HG03354 (cell line): Measurements from ENCODE around the gene FUNDC2.

Experiments
- ATAC-seq: cut with Tn5 transposase; IDR thresholded peaks from one replicate; pipeline ENCODE4 v1.9.1; 2021; ENCODE audit warnings: mild to moderate bottlenecking; ENCODE audit not compliant: unreplicated experiment, poor library complexity, severe bottlenecking

Gene FUNDC2

GRCh38 chrX:155065035-155065734 lies 38.5 kb downstream of the FUNDC2 start:
- no peak for ATAC-seq

GRCh38 chrX:155068165-155068564 lies 41.5 kb downstream of the FUNDC2 start:
- ATAC-seq: no peak

- ATAC-seq: no peak
These were observed 42.8 kb downstream of the FUNDC2 start for GRCh38 chrX:155069414-155069813.

GRCh38 chrX:155070038-155070437 lies 43.4 kb downstream of the FUNDC2 start:
- ATAC-seq: no peak

GRCh38 chrX:155070663-155070974 lies 44.0 kb downstream of the FUNDC2 start:
- peak; percentile 25 for ATAC-seq

GRCh38 chrX:155070975-155071693 lies 44.5 kb downstream of the FUNDC2 start, which contains the start of the genes BRCC3, CMC4 and MTCP1:
TSS of gene BRCC3 (plus strand) at chrX:155071508. CDS start at chrX:155071528, 20 bp downstream.
TSS of gene CMC4 (minus strand) at chrX:155071136. CDS start at chrX:155064023, 7,113 bp downstream.
TSS of gene MTCP1 (minus strand) at chrX:155071136. CDS start at chrX:155066010, 5,126 bp downstream.
- peak; percentile 84 for ATAC-seq

GRCh38 chrX:155071694-155072280 lies 45.1 kb downstream of the FUNDC2 start:
- ATAC-seq: peak; percentile 19

- no peak for ATAC-seq
These were observed 59.7 kb downstream of the FUNDC2 start for GRCh38 chrX:155086202-155086840.

GRCh38 chrX:155086961-155087735 lies 60.5 kb downstream of the FUNDC2 start:
- no peak for ATAC-seq

GRCh38 chrX:155094468-155095061 lies 67.9 kb downstream of the FUNDC2 start:
- peak; percentile 93 for ATAC-seq

- no peak for ATAC-seq
These were observed 79.3 kb downstream of the FUNDC2 start for GRCh38 chrX:155105919-155106318.

- no peak for ATAC-seq
These were observed 81.8 kb downstream of the FUNDC2 start for GRCh38 chrX:155108427-155108826.
